Right renal pelvis (tissue), 4 donors: ENCODE data around the gene PGAP2. TPM values are rescaled to one million over a fixed set of nuclear protein-coding genes. Genes with fewer than 3 reads are reported as not detected.

Source experiments
- DNase-seq, 4 donors: peaks; one replicate each; pipeline ENCODE4 v3.0.0-alpha.2; 2013; ENCODE audit warnings: low read depth in 4 of 4, low spot score in 3 of 4, missing footprints in 1 of 4
- polyA plus RNA-seq, 4 donors: library from polyadenylated mRNA; unstranded; fragments of 120-200 nt; gene quantifications; one replicate each; pipeline ENCODE4 v1.2.1, GENCODE V29; 2013; ENCODE audit not compliant: insufficient read length in 4 of 4

PGAP2 gene
- polyA plus RNA-seq, 4 donors = 33.3 to 44.2 (median 37.2) TPM

- no peak for DNase-seq
Observed at GRCh38 chr11:3830088-3830487, 21.7 kb downstream of the PGAP2 start.

DNA sequence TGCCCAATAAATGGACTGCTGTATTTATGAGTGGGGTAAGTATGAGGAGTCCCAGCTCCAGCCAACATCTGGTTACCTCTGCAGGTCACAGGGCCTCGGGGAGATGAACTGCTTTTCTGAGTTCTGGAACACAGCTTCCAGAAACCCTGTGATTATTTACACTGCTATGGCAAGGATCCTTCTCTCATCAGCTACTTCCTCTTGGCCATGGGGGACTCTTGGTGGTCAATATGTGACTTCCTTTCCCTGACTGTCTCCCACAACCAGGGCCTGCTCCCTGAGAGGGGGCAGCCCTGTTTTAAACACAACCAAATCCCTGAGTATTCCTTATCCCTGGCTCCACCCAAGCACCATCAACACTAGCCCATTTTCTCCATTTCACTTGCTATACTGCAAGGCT, 22.4 kb downstream of the PGAP2 start:
- no peak for DNase-seq

DNA sequence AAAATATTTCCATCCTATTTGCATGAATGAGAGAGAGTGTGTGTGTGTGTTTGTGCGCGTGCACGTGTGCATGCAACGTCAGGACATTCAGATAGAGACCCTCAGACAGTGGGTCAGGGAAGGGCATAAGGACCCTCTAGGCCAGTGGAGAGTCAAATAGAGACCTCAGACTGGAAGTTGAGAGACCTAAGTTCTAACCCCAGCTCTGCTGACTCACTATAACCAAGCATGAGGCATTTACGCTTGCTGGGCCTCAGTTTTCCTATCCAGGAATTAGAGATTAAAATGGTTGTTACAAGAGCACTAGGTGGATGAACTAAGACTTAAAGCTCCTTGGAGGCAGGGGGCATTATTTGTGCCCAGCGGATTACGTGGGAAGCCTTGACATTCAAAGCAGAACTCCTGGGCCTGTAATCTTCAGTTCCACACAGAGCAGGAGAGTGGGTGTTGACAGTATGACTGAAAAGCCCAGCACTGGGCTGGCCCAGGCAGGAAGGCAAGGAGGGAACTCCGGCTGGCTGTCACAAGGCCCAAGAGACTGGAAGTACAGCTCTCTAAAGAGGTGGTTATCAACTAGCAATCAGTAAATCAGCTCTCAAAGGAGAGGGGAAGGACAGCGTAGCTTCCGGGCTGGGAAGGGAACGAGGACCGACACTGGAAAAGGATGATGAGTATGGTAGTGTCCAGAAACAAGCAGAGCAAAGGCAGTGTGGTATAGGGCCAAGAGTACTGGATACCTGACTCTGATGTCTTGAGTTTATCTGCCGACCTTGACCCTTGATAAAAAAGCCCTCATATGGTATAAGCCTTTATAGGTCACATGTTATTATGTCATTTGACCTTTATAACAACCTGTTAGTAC, 23.2 kb downstream of the PGAP2 start:
- DNase-seq = no peak

GRCh38 chr11:3832816-3833215, 24.5 kb downstream of the PGAP2 start:
- DNase-seq = no peak

DNA sequence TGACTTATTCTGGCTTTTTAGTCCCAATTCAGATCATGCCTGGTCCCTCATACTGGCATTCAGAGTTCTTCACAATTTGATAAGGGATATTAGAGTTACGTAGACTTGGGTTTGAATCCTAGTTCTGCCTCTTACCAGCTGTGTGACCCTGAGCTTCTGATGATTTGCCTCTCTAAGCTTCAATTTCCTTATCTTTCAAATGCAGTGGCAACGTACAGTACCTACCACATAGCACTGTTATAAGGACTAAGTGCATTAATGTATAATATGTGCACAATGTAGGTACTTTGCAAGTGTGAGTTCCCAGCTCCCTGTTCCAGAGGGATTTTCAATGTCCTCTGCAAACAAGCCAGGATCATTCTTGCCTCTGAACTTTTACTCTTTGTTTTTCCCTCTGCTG, 25.1 kb downstream of the PGAP2 start:
- no peak for DNase-seq

- no peak for DNase-seq
Observed at GRCh38 chr11:3834349-3834663, 25.9 kb downstream of the PGAP2 start.

DNA sequence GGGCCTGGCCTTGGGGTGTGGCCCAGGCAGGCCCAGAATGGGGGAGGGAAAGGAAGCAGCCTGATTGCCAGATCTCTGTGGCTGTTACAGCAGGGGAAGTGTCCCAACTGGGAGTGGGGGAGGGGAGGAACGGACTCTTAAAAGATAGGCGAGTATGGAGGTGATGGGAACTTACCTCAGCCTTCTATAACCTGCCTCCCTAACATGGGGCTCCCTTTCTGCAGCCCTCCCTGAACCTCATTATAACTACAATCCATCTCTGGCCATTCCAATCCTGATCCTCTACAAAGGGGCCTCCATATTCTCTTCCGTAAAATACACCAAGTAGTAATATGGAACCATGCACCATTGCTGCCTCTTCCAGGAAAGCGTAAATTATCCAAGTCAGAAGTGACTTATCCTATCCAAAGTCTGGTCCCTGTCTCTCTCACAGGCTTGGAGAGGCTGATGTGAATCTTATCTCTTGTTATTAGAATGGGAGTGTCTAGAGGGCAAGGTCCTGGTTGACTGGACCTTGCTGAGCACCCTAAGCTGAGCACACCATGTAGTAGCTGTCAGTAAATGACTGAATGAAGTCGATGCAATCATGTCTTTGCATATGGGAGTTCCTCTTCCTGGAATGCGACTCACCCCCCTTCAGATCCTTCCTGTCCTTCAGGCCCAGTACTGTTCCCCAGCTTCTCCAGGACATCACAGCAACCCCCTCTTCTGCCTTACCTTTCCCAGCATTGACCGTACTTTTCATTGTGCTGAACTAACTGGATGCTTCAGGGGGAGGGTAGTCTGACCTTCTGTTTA, 26.5 kb downstream of the PGAP2 start:
- no peak for DNase-seq

- no peak for DNase-seq
Observed at GRCh38 chr11:3835751-3836150, 27.4 kb downstream of the PGAP2 start.

GRCh38 chr11:3836903-3837302, 28.5 kb downstream of the PGAP2 start:
- no peak for DNase-seq

- DNase-seq = no peak
Observed at GRCh38 chr11:3837793-3838192, 29.4 kb downstream of the PGAP2 start.

GRCh38 chr11:3838504-3838903, 30.1 kb downstream of the PGAP2 start:
- DNase-seq = no peak

DNA sequence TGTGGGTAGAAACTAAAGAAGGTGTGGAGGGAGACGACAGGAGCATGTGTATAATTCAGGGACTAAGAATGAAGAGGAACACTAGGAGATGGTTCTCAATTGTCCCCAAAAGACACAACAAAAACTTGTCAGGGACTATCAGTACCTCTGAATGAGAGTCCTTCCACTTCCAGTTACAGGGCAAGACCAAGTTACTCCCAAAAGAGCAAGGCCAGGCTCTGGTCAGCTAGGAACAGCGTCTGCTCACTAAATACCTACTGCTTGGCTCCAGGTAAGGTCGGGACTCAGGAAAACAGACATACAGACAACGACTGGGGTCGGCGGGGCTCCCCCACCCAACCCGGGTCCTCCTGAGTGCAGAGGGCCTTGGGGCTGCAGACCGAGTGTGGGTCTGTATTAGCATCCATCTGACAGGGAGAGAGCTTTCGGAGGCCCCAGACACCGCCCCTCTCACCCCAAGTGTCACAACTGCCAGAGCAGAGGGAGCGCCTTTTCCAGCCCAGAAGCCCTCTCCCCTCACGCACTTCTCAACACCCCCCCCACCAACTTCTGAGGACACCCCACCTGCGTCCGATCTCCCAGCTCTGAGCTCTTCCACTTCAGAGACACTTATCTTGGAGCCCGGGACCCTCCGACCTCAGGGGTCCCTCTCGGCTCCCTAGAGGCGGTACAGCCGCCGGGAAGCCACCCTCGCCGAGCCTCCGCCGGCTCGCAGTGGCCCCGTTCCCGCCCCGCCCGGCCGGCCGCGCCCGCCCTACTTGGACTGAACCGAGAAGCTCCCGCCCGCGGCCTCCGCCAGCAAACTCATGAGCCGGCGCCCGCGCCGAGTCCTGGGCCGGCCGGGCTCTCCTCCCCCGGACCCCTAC, 31.9 kb downstream of the PGAP2 start:
- DNase-seq = no peak

GRCh38 chr11:3840870-3841425, 32.6 kb downstream of the PGAP2 start, which contains the start of gene RHOG:
Gene RHOG, minus strand, starts transcription at chr11:3840959. Its CDS starts 12,821 bp downstream, at chr11:3828138.
- DNase-seq = peak; percentile 46 to 66 (median 56)

GRCh38 chr11:3841426-3842350, 33.3 kb downstream of the PGAP2 start:
- DNase-seq = peak; percentile 63 to 75 (median 68)

DNA sequence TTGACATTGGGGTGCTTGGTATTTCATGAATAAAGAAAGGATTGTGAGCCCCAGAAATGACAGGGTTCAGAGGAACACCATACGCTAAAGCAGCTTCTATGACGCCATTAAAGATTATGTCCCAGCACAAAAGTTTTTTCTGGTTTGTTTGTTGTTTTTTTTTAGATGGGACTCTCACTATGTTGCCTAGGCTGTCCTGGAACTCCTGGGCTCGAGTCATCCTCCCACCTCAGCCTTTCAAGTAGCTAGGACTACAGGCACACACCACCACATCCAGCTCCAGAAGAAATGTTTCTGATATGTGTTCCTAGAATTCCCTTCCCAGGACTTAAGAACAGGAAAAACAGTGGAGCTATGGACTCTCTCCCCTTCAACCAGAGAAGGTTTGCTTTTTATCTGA, 35.0 kb downstream of the PGAP2 start:
- DNase-seq = no peak

- no peak for DNase-seq
Observed at GRCh38 chr11:3845246-3845645, 36.9 kb downstream of the PGAP2 start.

DNA sequence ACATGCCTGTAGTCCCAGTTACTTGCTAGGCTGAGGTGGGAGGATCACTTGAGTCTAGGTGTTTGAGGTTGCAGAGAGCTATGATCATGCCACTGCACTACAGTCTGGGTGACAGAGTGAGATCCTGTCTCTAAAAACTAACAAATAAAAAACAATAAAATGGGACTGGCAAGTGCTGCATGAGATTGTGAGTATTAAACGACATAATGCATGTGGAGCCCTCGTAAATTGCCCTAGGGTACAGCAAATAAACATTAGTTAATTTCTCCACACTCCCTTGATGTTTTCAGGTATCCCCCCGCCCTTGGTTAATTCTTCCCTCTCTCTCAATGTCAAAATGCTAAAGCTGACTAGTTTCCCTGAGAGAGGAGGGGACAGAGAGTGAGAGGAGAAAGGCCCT, 37.3 kb downstream of the PGAP2 start:
- DNase-seq = no peak

GRCh38 chr11:3849297-3849874, 41.0 kb downstream of the PGAP2 start:
- no peak for DNase-seq

- no peak for DNase-seq
Observed at GRCh38 chr11:3853545-3853842, 45.1 kb downstream of the PGAP2 start.
